KMS-11 (cell line): Measurements from ENCODE around the gene DDX1.

Source experiments
- H2AFZ ChIP-seq: fragments of 200-600 bp; sonication (generic); 2 replicates; pipeline ENCODE4 v1.6.1; 2016; ENCODE audit warnings: antibody characterized with exemption, mixed run types, low read depth
- H3K27ac ChIP-seq: fragments of 200-600 bp; sonication (generic); 2 replicates; pipeline ENCODE4 v1.6.1; 2016; ENCODE audit warnings: mild to moderate bottlenecking, mixed run types
- H3K27me3 ChIP-seq: fragments of 200-600 bp; sonication (generic); 2 replicates; pipeline ENCODE4 v1.6.1; 2017; ENCODE audit warnings: mild to moderate bottlenecking, low read depth, mixed run types, moderate library complexity; ENCODE audit not compliant: insufficient read depth
- H3K36me3 ChIP-seq: fragments of 200-600 bp; sonication (generic); 2 replicates; pipeline ENCODE4 v1.6.1; 2017; ENCODE audit warnings: mild to moderate bottlenecking, mixed run types; ENCODE audit not compliant: insufficient read depth
- H3K4me1 ChIP-seq: fragments of 200-600 bp; sonication (generic); 2 replicates; pipeline ENCODE4 v1.6.1; 2016; ENCODE audit warnings: mild to moderate bottlenecking, low read depth, mixed run types; ENCODE audit not compliant: poor library complexity, severe bottlenecking
- H3K4me2 ChIP-seq: fragments of 200-600 bp; sonication (generic); 2 replicates; pipeline ENCODE4 v1.7.0; 2016; ENCODE audit warnings: mild to moderate bottlenecking, mixed run types
- H3K4me3 ChIP-seq: fragments of 200-600 bp; sonication (generic); IDR thresholded peaks from 2 replicates; pipeline ENCODE4 v1.6.1; 2017; ENCODE audit warnings: low read depth, low read length, mixed read lengths; ENCODE audit not compliant: insufficient read depth
- H3K79me2 ChIP-seq: fragments of 200-600 bp; sonication (generic); 2 replicates; pipeline ENCODE4 v1.6.1; 2016; ENCODE audit warnings: low read depth, mixed run types; ENCODE audit not compliant: insufficient read depth
- H3K9ac ChIP-seq: fragments of 200-600 bp; sonication (generic); 2 replicates; pipeline ENCODE4 v1.6.1; 2016; ENCODE audit warnings: mild to moderate bottlenecking, mixed run types
- H4K20me1 ChIP-seq: fragments of 200-600 bp; sonication (generic); 2 replicates; pipeline ENCODE4 v1.6.1; 2016; ENCODE audit warnings: mild to moderate bottlenecking, mixed run types; ENCODE audit not compliant: insufficient read depth
- CTCF ChIP-seq: fragments of 200-600 bp; sonication (generic); conservative IDR thresholded peaks from 2 replicates; pipeline ENCODE4 v1.6.1; 2017; ENCODE audit warnings: low read depth, mild to moderate bottlenecking, antibody characterized with exemption, low read length, moderate library complexity, mixed read lengths

DDX1 gene

GRCh38 chr2:15652252-15652651, 60.6 kb downstream of the DDX1 start:
- Histone ChIP-seq H3K27me3 (no peaks in the 10 kb centered on the region), H3K4me2 (no peak overlapping the region), H3K27ac (no peak overlapping the region), H3K4me1 (no peaks in the 10 kb centered on the region), H3K4me3 (no peak overlapping the region), H4K20me1 (no peaks in the 10 kb centered on the region), H3K9ac (no peak overlapping the region), H3K79me2 (no peaks in the 10 kb centered on the region), H3K36me3 (no peaks in the 10 kb centered on the region), H2AFZ (no peak overlapping the region)
- no peak for TF ChIP-seq CTCF

- Histone ChIP-seq H2AFZ (no peak overlapping the region), H3K9ac (no peak overlapping the region), H3K27me3 (no peaks in the 10 kb centered on the region), H3K4me1 (no peaks in the 10 kb centered on the region), H3K4me2 (no peak overlapping the region), H3K36me3 (no peaks in the 10 kb centered on the region), H4K20me1 (no peaks in the 10 kb centered on the region), H3K79me2 (no peaks in the 10 kb centered on the region), H3K27ac (no peak overlapping the region), H3K4me3 (no peak overlapping the region)
- no peak for TF ChIP-seq CTCF
These were observed 61.1 kb downstream of the DDX1 start for GRCh38 chr2:15652801-15653200.

DNA sequence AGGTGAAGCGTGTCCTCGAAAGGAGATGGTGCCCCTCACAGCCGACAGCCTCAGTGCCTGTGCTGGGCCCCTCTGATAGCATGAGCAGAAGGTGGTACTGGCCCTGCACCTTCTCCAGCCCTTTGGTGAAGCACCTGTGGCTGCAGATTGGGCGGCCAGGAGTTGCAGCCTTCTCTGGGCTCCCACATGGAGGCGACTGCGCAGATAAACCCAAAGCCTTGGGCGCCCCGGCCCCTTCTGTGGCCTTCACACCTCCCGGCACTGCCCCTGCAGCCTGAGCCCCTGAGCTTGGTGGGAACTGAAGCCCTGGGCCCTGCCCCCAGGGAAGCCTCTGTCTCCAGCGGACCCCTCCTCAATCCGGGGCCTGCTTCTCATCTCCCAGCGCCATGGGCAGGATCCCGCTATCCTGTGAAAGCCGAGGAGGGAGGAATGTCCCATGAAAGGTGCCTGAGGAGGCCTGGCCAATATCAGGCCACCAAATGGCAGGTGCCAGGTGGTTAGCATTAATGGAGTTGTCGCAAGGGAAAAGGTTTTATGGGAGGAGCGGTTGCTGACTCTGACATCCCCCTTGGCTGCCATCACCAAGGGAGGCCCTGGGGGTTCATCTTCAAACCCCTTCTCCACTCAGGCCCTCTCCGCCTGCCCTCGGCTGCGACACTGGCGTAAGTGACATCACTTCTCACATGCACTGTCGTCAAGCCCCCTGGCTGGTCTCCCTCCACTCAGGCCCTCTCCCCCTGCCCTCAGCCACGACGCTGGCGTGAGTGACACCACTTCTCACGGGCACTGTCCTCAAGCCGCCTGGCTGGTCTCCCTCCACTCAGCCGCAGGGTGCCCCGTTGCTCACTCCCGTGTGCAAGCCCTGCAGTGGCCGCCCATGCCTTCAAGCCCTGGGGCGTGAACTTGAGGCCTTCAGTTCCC, 62.4 kb downstream of the DDX1 start:
- H3K4me2 ChIP-seq = no peak overlapping the region
- H2AFZ ChIP-seq = no peak overlapping the region
- no peak overlapping the region for H3K27ac ChIP-seq
- no peaks in the 10 kb centered on the region for H3K4me1 ChIP-seq
- H3K9ac ChIP-seq = no peak overlapping the region
- H3K4me3 ChIP-seq = no peak overlapping the region
- no peaks in the 10 kb centered on the region for H3K79me2 ChIP-seq
- no peaks in the 10 kb centered on the region for H3K36me3 ChIP-seq
- H4K20me1 ChIP-seq = no peaks in the 10 kb centered on the region
- no peak for TF ChIP-seq CTCF
- H3K27me3 ChIP-seq = no peaks in the 10 kb centered on the region

GRCh38 chr2:15654727-15655073, 63.0 kb downstream of the DDX1 start:
- Histone ChIP-seq H3K4me2 (no peak overlapping the region), H3K4me1 (no peaks in the 10 kb centered on the region), H3K4me3 (no peak overlapping the region), H2AFZ (no peak overlapping the region), H3K36me3 (no peaks in the 10 kb centered on the region), H3K27ac (no peak overlapping the region), H3K27me3 (no peaks in the 10 kb centered on the region), H4K20me1 (no peaks in the 10 kb centered on the region), H3K9ac (no peak overlapping the region), H3K79me2 (no peaks in the 10 kb centered on the region)
- TF ChIP-seq CTCF = no peak
